Skin epidermis (tissue), 12 donors: ENCODE data around the gene DENND10.
"Not testable (repeated sequence)": the region's sequence is repeated elsewhere in the genome, so short reads cannot be mapped to it uniquely, and the experiment has no call there.

Experiments used
- H3K27ac ChIP-seq, 21 experiments: fragments of 200-600 bp; sonication (generic) in 11 of 21; one replicate each; pipeline ENCODE4 v1.5.0; 2020; ENCODE audit warnings: mild to moderate bottlenecking in 3 of 21, inconsistent platforms in 2 of 21, moderate library complexity in 2 of 21
- H3K4me3 ChIP-seq, 7 experiments: fragments of 200-600 bp; sonication (generic) in 2 of 7; one replicate each; pipeline ENCODE4 v1.5.0; 2020; ENCODE audit warnings: inconsistent platforms in 2 of 7, mild to moderate bottlenecking in 2 of 7, moderate library complexity in 1 of 7

The DENND10 gene

GRCh38 chr10:119095640-119096039 lies 8.3 kb upstream of the DENND10 start:
- H3K4me3 ChIP-seq = no peak overlapping the region
- H3K27ac ChIP-seq = no peak overlapping the region

GRCh38 chr10:119096641-119097415 lies 7.1 kb upstream of the DENND10 start:
- not testable (repeated sequence) for H3K27ac ChIP-seq, H3K4me3 ChIP-seq

- Histone ChIP-seq H3K27ac (no peak overlapping the region), H3K4me3 (no peak overlapping the region)
Measured at GRCh38 chr10:119098576-119098975, 5.3 kb upstream of the DENND10 start.

DNA sequence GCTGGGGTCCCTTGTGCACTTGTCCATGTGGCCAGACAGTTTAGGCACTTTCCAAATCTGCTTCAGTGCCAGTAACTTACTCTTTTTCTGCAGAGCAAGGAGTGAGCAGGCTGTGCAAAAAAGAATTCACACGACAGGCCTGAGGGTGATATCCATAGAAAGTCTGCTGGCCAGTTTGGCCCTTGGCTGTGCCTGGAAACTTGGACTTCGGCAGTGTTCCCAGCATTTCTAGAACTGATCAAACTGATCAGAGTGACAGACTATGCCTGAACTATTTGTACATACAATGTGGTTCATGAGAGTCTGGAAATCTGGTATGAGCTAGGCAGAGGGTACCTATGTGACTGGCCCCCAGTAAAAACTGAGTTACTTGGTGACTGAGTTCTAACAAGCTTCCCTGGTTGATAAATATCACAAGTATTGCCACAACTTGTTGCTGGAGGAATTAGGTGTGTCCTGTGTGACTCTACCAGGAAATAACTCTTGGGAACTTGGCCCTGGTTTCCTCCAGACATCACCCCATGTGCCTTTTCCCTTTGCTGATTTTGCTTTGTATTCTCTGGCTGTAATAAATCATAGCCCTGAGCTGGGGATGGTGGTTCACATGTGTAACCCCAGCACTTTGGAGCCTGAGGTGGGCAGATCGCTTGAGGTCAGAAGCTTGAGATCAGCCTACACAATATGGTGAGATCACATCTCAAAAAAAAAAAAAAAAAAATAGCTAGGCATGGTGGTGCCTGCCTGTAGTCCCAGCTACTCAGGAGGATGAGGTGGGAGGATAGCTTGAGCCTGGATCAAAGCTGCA lies 3.3 kb upstream of the DENND10 start:
- Histone ChIP-seq H3K4me3 (no peak overlapping the region), H3K27ac (peak overlapping the region in 20 of 21 experiments; percentile 42 to 82 (median 66))

GRCh38 chr10:119101366-119102098 lies 2.4 kb upstream of the DENND10 start:
- H3K4me3 ChIP-seq = peak overlapping the region in 2 of 7 experiments; percentile 7
- peak overlapping the region in 18 of 21 experiments; percentile 39 to 82 (median 70) for H3K27ac ChIP-seq

DNA sequence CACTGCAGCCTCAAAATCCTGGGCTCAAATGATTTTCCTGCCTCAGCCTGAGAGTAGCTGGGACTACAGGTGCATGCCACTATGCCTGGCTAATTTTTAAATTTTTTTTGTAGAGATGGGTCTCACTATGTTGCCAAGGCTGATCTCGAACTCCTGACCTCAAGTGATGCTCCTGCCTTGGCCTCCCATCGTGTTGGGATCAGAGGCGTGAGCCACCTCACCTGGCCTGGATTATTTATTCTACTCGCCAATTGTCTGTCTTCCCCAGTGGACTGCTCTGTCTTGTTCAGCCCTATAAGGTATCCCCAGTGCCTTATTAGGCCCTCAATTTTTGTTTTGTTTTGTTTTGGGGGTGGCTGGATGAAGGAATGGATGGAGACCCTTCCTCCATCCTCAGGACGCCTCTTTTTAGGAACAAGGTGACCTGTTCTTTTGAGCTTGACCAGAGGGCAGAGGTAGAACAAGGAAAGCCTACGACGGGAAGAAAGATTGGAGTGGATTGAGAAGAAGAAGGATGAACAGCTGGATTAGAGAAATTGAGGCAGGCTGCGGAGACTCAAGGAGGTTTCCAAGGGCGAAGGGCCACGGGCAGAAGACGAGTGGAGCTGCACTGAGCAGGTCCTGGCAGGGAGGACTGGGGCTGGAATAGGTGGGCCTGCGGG lies 541 bp upstream of the DENND10 start:
- H3K27ac ChIP-seq = peak overlapping the region in 14 of 21 experiments; percentile 2 to 81 (median 48)

DNA sequence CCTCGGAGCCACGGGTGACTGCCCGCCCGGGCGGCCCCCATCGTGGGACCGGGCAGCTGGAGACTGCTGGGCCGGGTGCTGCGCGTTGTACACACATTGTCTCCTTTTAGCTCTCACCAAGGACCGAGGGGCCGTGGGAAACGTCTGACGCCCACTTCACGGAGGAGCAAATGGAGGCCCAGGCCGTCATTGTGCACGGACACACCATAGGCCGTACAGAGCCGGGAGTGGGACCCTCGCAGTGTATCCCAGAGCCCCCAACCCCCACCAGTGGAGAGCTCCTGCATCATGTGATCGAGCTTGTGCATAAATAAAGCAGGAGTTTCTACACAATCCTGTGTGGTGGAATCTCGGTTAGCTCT lies 722 bp downstream of the DENND10 start:
- H3K4me3 ChIP-seq = peak overlapping the region; percentile 73 to 95 (median 89)
- H3K27ac ChIP-seq = peak overlapping the region in 16 of 21 experiments; percentile 5 to 86 (median 78)

More for the DNA sequence above, 541 bp upstream of the DENND10 start:
- peak overlapping the region in 1 of 7 experiments; percentile 89 for H3K4me3 ChIP-seq

DNA sequence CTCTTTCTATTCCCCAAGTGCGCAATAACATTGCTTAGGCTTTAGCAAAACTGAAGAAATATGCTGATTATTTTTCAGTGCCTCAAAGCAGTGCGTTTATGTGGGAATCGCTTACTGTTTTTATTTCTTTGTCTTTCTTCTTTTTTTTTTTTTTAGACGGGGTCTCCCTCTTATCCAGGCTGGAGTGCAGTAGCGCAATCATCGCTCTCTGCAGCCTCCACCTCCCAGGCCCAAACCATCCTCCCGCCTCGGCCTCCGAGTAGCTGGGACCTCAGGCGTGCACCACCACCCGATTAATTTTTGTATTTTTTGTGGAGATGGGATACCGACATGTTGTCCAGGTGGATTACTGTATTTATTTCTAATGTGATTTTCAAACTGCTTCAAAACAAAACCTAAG lies 1.2 kb downstream of the DENND10 start:
- Histone ChIP-seq H3K4me3 (peak overlapping the region; percentile 73 to 95 (median 89)), H3K27ac (peak overlapping the region in 3 of 21 experiments; percentile 5 to 85 (median 81))

DNA sequence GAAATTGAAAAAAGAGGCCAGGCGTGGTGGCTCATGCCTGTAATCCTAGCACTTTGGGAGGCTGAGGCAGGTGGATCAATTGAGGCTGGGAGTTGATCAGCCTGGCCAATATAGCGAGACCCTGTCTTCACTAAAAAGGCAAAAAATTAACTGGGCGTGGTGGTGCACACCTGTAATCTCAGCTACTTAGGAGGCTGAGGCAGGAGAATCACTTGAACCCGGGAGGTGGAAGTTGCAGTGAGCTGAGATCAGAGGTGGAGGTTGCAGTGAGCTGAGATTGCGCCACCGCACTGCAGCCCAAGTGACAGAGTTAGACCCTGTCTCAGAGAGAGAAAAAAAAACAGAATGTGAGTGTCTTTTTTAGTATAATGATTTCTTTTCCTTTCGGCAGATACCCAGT lies 2.0 kb downstream of the DENND10 start:
- H3K27ac ChIP-seq, H3K4me3 ChIP-seq: not testable (repeated sequence)

DNA sequence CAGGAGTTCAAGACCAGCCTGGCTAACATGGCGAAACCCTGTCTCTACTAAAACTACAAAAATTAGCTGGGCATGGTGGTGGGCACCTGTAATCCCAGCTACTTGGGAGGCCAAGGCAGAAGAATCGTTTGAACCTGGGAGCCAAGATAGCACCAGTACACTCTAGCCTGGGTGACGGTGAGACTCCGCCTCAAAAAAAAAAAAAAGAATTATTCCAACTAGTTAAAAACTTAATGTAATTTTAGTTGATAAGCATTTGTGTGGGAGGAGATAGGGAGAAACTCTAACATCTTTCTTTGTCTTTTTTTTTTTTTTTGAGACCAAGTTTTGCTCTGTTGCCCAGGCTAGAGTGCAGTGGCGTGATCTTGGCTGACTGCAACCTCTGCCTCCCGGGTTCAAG lies 3.2 kb downstream of the DENND10 start:
- H3K27ac ChIP-seq, H3K4me3 ChIP-seq: not testable (repeated sequence)

DNA sequence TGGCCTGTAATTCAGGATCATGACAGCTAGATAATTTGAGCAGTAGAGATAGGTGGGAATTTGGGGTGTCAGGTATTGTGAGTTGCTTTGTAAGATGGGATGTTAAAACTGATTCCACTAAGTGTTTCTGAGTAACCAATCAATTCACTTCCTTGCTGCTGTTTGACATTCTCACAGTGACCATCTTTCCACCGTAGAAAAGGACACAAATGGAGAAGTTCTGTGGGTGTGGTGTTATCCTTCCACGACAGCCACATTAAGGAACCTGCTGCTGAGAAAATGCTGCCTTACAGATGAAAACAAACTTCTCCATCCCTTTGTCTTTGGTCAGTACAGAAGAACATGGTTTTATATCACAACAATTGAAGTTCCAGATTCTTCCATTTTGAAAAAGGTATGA lies 3.9 kb downstream of the DENND10 start:
- H3K27ac ChIP-seq = not testable (repeated sequence)

DNA sequence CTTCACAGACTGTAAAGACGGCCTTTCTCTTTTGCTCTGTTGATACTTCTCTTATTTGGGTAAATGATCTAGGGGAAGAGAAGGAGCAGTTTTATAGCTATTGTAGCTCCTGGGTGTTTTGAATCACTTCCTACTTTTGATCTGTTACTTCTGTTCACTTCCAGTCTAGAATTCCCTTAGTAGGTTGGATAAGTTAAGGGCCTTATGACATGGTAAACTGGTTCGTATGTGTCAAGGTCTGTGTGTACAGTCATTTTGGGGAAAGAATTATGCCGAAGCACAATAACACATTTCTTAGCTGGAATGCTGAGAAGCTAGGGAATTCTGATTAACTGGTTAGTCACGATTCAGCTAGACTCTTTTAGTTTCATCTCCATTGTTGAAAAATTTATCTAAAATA lies 8.1 kb downstream of the DENND10 start:
- Histone ChIP-seq H3K27ac (peak overlapping the region in 1 of 21 experiments; percentile 21), H3K4me3 (no peak overlapping the region)

More for the DNA sequence above, 3.9 kb downstream of the DENND10 start:
- H3K4me3 ChIP-seq = not testable (repeated sequence)

- Histone ChIP-seq H3K27ac (no peak overlapping the region), H3K4me3 (no peak overlapping the region)
Measured at GRCh38 chr10:119113751-119114732, 10.1 kb downstream of the DENND10 start.

GRCh38 chr10:119115926-119116325 lies 12.0 kb downstream of the DENND10 start:
- Histone ChIP-seq H3K27ac (no peak overlapping the region), H3K4me3 (no peak overlapping the region)

GRCh38 chr10:119116326-119116951 lies 12.5 kb downstream of the DENND10 start:
- H3K27ac ChIP-seq = no peak overlapping the region
- no peak overlapping the region for H3K4me3 ChIP-seq

DNA sequence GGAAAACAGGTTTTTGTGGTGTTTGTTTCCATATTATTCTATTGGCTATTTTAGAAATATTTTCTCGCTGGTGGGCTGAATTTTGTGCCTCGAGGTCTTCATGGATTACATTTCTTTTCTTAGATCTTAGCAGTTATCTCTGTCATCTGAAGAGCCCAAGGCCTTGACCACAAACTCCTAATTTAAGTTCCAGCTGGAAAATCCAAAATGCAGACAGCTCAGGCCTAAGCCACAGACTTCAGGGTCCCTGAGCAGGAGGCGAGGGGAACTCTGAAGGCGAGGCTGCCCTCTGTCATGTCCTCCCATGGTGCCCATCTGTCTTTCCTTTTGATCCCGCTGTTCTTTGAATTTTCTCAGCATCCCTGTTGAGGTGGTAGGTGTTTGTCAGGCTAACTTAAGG lies 14.3 kb downstream of the DENND10 start:
- no peak overlapping the region for H3K4me3 ChIP-seq

DNA sequence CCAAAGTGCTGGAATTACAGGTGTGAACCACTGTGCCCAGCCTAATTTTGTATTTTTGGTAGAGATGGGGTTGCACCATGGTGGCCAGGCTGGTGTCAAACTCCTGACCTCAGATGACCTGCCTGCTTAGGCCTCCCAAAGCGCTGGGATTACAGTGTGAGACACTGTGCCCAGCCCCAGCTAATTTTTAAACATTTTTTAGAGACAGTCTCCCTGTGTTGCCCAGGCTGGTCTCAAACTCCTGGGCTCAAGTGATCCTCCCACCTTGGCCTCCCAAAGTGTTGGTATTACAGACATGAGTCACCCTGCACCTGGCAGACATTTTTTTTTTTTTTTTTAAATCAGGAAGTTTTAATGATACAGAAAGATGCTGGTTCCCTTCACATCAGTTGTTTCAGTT lies 15.5 kb downstream of the DENND10 start:
- Histone ChIP-seq H3K27ac (no peak overlapping the region), H3K4me3 (no peak overlapping the region)

More for the DNA sequence above, 14.3 kb downstream of the DENND10 start:
- H3K27ac ChIP-seq = no peak overlapping the region

DNA sequence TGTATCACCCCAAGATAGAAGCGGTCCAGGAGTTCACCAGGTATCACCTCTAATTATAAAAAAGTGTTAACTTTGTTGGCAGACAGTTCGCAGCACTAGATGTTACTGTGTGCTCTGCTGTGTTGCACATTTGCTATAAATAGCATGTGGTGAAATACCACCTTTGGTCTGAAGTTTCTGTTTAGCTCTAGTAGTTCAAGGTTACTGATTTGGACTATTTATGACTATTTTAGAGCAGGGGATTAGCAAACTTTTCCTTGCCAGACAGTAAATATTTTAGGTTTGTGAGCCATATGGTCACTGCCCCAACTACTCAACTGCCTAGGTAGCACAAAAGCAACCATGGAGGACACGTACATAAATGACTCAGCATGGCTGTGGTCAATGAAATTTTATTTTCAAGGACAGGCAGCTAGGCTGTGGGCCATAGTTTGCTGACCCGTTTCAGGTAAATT lies 16.5 kb downstream of the DENND10 start:
- H3K27ac ChIP-seq = no peak overlapping the region

More for the DNA sequence above, 16.5 kb downstream of the DENND10 start:
- H3K4me3 ChIP-seq = no peak overlapping the region
